Activated T-helper 9 cell treated with anti-CD3 and anti-CD28 coated beads, Interleukin-2, amount 50 U/mL, for 16 hours (primary cell): ENCODE data around the gene ABCC1.
"Not testable (repeated sequence)": the region's sequence is repeated elsewhere in the genome, so short reads cannot be mapped to it uniquely, and the experiment has no call there.

Source experiments
- DNase-seq: peaks from one replicate; pipeline ENCODE4 v3.0.0-alpha.2; 2020; ENCODE audit warnings: low read depth

The ABCC1 gene

GRCh38 chr16:16141784-16142396 is 192.5 kb downstream of the ABCC1 start:
- no peak for DNase-seq

GRCh38 chr16:16143038-16143763 is 193.8 kb downstream of the ABCC1 start:
- DNase-seq, result no peak

GRCh38 chr16:16143931-16144330 is 194.5 kb downstream of the ABCC1 start:
- no peak for DNase-seq

- DNase-seq, result no peak
Observed at GRCh38 chr16:16144416-16144815, 195.0 kb downstream of the ABCC1 start.

- DNase-seq, result no peak
Observed at GRCh38 chr16:16145286-16145685, 195.9 kb downstream of the ABCC1 start.

- no peak for DNase-seq
Observed at GRCh38 chr16:16146380-16147315, 197.2 kb downstream of the ABCC1 start.

GRCh38 chr16:16147316-16147999 is 198.0 kb downstream of the ABCC1 start:
- no peak for DNase-seq

- not testable (repeated sequence) for DNase-seq
Observed at GRCh38 chr16:16148000-16148599, 198.7 kb downstream of the ABCC1 start.

GRCh38 chr16:16148755-16149154 is 199.3 kb downstream of the ABCC1 start:
- no peak for DNase-seq

- DNase-seq, result no peak
Observed at GRCh38 chr16:16149710-16150116, 200.3 kb downstream of the ABCC1 start.

GRCh38 chr16:16150117-16150877 is 200.9 kb downstream of the ABCC1 start:
- DNase-seq, result no peak

GRCh38 chr16:16150878-16151152 is 201.4 kb downstream of the ABCC1 start:
- DNase-seq, result no peak

GRCh38 chr16:16151315-16151714 is 201.9 kb downstream of the ABCC1 start:
- no peak for DNase-seq

GRCh38 chr16:16153000-16153399 is 203.6 kb downstream of the ABCC1 start:
- not testable (repeated sequence) for DNase-seq

- no peak for DNase-seq
Observed at GRCh38 chr16:16154281-16154951, 205.0 kb downstream of the ABCC1 start.

GRCh38 chr16:16155234-16155633 is 205.8 kb downstream of the ABCC1 start:
- DNase-seq, result no peak

GRCh38 chr16:16157166-16157565 is 207.8 kb downstream of the ABCC1 start:
- no peak for DNase-seq

GRCh38 chr16:16158082-16158658 is 208.8 kb downstream of the ABCC1 start:
- no peak for DNase-seq

- DNase-seq, result no peak
Observed at GRCh38 chr16:16158741-16159374, 209.4 kb downstream of the ABCC1 start.

GRCh38 chr16:16159662-16160061 is 210.2 kb downstream of the ABCC1 start:
- DNase-seq, result no peak
